Suprapubic skin (tissue), 3 donors: ENCODE measurements around the gene GGT7.

ENCODE experiments used
- CTCF ChIP-seq, 2 donors: fragments of 200-600 bp in 1 of 2; fragments of 450-650 bp in 1 of 2; sonication (generic) in 1 of 2; IDR thresholded peaks; one replicate each; pipeline ENCODE4 v1.5.1; 2016 to 2019; ENCODE audit warnings: antibody characterized with exemption in 2 of 2, mild to moderate bottlenecking in 1 of 2, moderate library complexity in 1 of 2
- POLR2A ChIP-seq, 2 donors: fragments of 450-650 bp; IDR thresholded peaks; one replicate each; pipeline ENCODE4 v1.6.1; 2017; ENCODE audit warnings: antibody characterized with exemption in 2 of 2, mild to moderate bottlenecking in 2 of 2, moderate library complexity in 2 of 2

- TF ChIP-seq CTCF (IDR thresholded peaks at IDR 0.05) = no peak
- TF ChIP-seq POLR2A (IDR thresholded peaks at IDR 0.05) = no peak
Observed at GRCh38 chr20:34797012-34797995, 75.4 kb downstream of the GGT7 start.
